Erythroblast (primary cell): ENCODE data around the gene KLHL29.

Experiments used
- GATA1 ChIP-seq: IDR thresholded peaks from 2 replicates; pipeline ENCODE4 v1.6.1; 2011; ENCODE audit warnings: low read depth, mild to moderate bottlenecking, control low read depth, low read length, moderate library complexity
- POLR2A ChIP-seq: IDR thresholded peaks from 2 replicates; pipeline ENCODE4 v1.6.1; 2011; ENCODE audit warnings: mild to moderate bottlenecking, low read length

- no peak for TF ChIP-seq POLR2A
- TF ChIP-seq GATA1: no peak
These were observed 124.1 kb downstream of the KLHL29 start for GRCh38 chr2:23509103-23509502.
